Measurements from ENCODE around the gene ABCC5. TPM values are rescaled to one million over a fixed set of nuclear protein-coding genes. Genes with fewer than 3 reads are reported as not detected.

Gene ABCC5
- total RNA-seq, 1 experiment from 2014 or later, result 37.6 TPM

GRCh38 chr3:183937601-183938286 is 79.9 kb downstream of the ABCC5 start:
- H4K20me1 ChIP-seq (ENCODE audit: control insufficient read depth, insufficient read depth, insufficient read length), result no peaks in the 10 kb centered on the region
- no CpG with 5 or more reads among the region's 10 CpGs for WGBS (ENCODE audit: extremely low coverage, insufficient read length, low lambda C conversion rate)
- H4K8ac ChIP-seq (replicated peaks; ENCODE audit: insufficient read length, low read depth, low read length), result no peak overlapping the region
- no peak for DNase-seq
- no peak overlapping the region for H3K14ac ChIP-seq (ENCODE audit: insufficient read depth, low read length)
- Mint-ChIP-seq H3K4me1 (no peaks in the 10 kb centered on the region), H3K36me3 (ENCODE audit: insufficient read depth in 1 of 3, low read depth in 3 of 3) (peaks cover 13 to 54% (median 27%) of the 10 kb centered on the region in 3 experiments; a peak in 6 of 7 replicates), H3K9me3 (no peaks in the 10 kb centered on the region), H3K27ac (peak overlapping the region in 1 of 3 experiments; percentile 83; a peak in 2 of 7 replicates), H3K27me3 (ENCODE audit: low read depth) (no peaks in the 10 kb centered on the region), H3K4me3 (no peak overlapping the region)
- no peak overlapping the region for H2BK120ac ChIP-seq (ENCODE audit: low read depth, low read length, poor library complexity, severe bottlenecking)
- H2AFZ ChIP-seq (ENCODE audit: low read length), result no peak overlapping the region
- no peak overlapping the region for H3K18ac ChIP-seq (ENCODE audit: insufficient read length, low read depth, low read length)
- no peak overlapping the region for H2BK12ac ChIP-seq (ENCODE audit: insufficient read length, low read depth, low read length)
- no peak overlapping the region for H2AK5ac ChIP-seq (ENCODE audit: insufficient read length, low read length)
- TF ChIP-seq, protein P1, sequence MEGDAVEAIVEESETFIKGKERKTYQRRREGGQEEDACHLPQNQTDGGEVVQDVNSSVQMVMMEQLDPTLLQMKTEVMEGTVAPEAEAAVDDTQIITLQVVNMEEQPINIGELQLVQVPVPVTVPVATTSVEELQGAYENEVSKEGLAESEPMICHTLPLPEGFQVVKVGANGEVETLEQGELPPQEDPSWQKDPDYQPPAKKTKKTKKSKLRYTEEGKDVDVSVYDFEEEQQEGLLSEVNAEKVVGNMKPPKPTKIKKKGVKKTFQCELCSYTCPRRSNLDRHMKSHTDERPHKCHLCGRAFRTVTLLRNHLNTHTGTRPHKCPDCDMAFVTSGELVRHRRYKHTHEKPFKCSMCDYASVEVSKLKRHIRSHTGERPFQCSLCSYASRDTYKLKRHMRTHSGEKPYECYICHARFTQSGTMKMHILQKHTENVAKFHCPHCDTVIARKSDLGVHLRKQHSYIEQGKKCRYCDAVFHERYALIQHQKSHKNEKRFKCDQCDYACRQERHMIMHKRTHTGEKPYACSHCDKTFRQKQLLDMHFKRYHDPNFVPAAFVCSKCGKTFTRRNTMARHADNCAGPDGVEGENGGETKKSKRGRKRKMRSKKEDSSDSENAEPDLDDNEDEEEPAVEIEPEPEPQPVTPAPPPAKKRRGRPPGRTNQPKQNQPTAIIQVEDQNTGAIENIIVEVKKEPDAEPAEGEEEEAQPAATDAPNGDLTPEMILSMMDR (conservative IDR thresholded peaks at IDR 0.05), result no peak
- no peak overlapping the region for H3K56ac ChIP-seq (ENCODE audit: insufficient read length, low read depth, low read length)
- H3K23ac ChIP-seq (ENCODE audit: insufficient read length, low read depth, low read length), result no peak overlapping the region
- no peak overlapping the region for H3K4me2 ChIP-seq (ENCODE audit: insufficient read depth, insufficient read length, low read length)
- no peak overlapping the region for H3T11ph ChIP-seq (ENCODE audit: low read length)
- H3K79me2 ChIP-seq (ENCODE audit: insufficient read depth, low read length), result no peaks in the 10 kb centered on the region
- no peaks in the 10 kb centered on the region for H3K4me1 ChIP-seq (ENCODE audit: insufficient read depth, low read length)
- H2BK20ac ChIP-seq (ENCODE audit: low read depth, low read length, poor library complexity, severe bottlenecking), result no peak overlapping the region
- H3K79me1 ChIP-seq (ENCODE audit: insufficient read depth, low read depth, low read length, poor library complexity, severe bottlenecking), result no peaks in the 10 kb centered on the region
- H3K4ac ChIP-seq (ENCODE audit: low read depth, low read length), result no peak overlapping the region
- H4K91ac ChIP-seq (ENCODE audit: insufficient read length, low read depth, low read length), result no peak overlapping the region
- no peak overlapping the region for H2BK15ac ChIP-seq (ENCODE audit: low read depth, low read length)
- H3K27ac ChIP-seq (ENCODE audit: insufficient read length, low read depth, low read length), result no peak overlapping the region
- H3K23me2 ChIP-seq (ENCODE audit: insufficient read length, low read depth, low read length, poor library complexity, severe bottlenecking), result no peaks in the 10 kb centered on the region
- no peak overlapping the region for H2BK5ac ChIP-seq (ENCODE audit: insufficient read length, low read length)
- H3K9ac ChIP-seq (ENCODE audit: extremely low read depth, insufficient read length, low read length), result no peak overlapping the region
- no peaks in the 10 kb centered on the region for H3K9me3 ChIP-seq (ENCODE audit: control insufficient read depth, low read depth, low read length)
- H4K5ac ChIP-seq (ENCODE audit: insufficient read length, low read depth, low read length), result no peak overlapping the region
- no peaks in the 10 kb centered on the region for H3K27me3 ChIP-seq (ENCODE audit: insufficient read depth, low read length)
